HTR-8/SVneo (cell line): Measurements from ENCODE around the gene SLC12A1.

ENCODE experiments used
- DNase-seq: peaks from one replicate; pipeline ENCODE4 v3.0.0; 2011; ENCODE audit warnings: low spot score, mixed read lengths; ENCODE audit not compliant: insufficient read length
- FAIRE-seq: peaks from 2 replicates; lab custom pipeline; 2011; peaks lifted over from hg19 to GRCh38; lab: Jason Lieb, UNC

Gene SLC12A1

GRCh38 chr15:48239334-48239733, 33.2 kb downstream of the SLC12A1 start:
- FAIRE-seq (no peak), DNase-seq (no peak)

DNA sequence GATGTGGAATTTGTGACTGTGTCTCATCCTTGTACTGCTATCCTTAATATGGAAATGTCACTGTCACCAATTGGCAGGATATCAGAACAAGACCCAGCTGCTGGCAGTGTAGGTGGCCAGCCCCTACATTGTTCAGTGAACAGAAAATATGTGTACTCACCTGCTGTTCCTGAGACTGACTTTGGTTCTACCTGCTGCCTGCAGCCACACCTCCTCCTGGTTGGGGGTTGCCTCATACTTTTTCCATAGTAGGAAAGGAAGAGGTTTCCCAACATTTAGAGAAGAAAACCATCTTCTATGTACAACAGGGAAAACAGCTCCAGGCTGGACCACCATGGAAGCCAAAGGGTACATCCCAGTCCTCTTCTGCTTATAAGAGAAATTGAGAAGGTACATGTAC, 35.9 kb downstream of the SLC12A1 start:
- DNase-seq, result no peak
- FAIRE-seq, result no peak

GRCh38 chr15:48242535-48242934, 36.4 kb downstream of the SLC12A1 start:
- FAIRE-seq, result no peak
- no peak for DNase-seq

GRCh38 chr15:48244921-48245320, 38.8 kb downstream of the SLC12A1 start:
- DNase-seq (peak; percentile 4), FAIRE-seq (no peak)

DNA sequence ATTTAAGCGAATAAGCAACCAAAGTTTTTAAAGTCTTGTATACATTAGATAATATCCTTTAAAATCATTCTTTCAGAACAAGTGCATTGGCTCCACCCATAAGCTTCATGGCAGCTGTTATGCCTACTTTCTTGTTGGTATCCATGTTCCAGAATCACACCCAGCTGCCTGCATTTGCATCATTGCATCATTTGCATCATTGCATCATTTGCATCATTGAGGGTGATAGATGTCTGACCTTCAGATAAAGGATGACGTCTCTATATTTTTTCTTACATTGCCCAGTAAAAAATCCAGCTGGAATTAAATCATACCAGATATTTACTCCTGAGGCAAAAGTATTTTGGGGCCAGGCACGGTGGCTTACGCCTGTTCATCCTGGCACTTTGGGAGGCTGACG, 42.3 kb downstream of the SLC12A1 start:
- DNase-seq (no peak), FAIRE-seq (no peak)

DNA sequence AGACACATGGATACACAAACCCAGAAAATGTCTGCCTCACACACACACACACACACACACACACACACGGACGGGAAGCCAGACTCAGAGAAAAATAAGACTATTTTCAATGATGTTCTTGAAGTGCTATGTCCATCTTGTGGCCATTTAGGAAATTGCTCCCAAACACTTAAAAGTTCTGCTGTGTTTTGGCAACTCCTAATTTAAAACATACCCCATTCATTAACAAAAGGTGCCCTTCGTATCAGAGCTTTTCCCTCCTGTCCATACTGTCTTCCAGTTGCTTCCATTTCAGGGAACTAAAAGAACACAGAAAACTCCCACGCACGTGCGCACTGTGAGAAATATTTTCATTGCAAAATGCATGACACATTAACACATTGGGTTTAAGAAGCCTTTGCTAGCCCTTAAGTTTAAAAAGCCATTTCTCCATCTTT, 44.6 kb downstream of the SLC12A1 start:
- DNase-seq, result peak; percentile 29

GRCh38 chr15:48253172-48253571, 47.1 kb downstream of the SLC12A1 start:
- FAIRE-seq, result no peak
- DNase-seq, result no peak

More for the DNA sequence above, 44.6 kb downstream of the SLC12A1 start:
- no peak for FAIRE-seq

DNA sequence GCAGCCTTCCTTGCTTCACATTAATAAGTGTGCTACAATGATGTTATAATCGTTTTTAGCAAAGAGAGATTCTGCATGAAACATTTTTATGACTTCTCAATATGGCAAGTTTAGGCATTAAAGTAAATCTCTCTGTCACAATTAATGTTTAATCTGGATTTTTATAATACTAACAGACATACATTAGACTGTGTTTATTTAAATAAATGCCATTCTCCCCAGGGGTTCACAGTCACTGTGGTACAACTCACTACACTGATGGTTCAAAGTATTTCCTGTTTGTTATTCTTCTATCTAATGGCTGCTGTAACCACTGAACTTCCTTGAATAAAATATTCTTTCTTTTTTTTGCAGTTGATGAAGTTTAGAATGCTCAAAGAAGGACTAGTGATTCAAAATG, 59.0 kb downstream of the SLC12A1 start:
- no peak for DNase-seq
- FAIRE-seq, result no peak

DNA sequence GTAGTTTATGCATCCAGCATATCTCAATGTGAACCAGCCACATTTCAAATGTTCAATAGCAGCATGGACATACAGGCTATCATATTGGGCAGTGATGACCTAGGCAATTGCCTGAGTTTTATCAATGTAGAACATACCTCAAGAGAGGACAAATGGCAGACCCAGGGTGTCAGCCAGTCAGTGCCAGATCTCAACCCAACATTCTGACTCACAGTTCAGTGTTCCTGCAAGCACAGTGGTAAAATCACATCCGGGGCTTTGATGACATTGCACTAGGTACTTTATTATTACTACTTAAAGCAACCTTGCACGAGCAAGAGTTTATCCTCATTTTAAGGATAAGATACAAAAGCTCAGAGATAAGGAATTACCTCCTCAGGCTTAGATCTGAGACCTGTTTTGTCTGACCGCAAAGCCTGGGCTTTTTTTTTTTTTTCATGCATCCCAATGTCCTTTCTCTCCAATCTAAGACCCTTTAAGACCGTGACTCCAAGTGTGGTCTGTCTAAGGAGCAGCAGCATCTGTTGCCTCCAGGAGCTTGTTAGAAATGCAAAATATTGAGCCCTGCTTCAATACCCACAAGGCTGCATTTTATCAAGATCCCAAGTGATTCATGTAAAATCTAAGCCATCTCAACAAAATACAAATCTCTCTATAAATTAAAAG, 60.1 kb downstream of the SLC12A1 start:
- DNase-seq, result no peak
- no peak for FAIRE-seq

DNA sequence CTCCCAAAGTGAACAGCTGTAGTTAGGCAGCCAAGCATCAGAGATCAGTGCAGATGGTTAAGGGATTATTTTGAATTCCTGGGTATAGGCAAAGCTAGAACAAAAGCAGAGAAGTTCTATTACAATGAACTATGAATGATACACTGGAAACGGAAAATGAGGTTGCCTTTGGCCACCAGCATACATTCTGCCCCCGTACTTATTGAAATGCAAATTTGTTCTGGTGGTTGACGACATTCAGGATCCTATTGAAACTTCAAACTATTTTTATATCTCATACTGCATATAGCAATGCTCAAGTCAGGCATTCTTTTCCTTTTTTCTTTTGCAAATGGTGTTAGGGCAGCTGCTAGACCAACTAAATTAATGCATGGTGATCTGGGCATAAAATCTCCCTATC, 61.7 kb downstream of the SLC12A1 start:
- FAIRE-seq, result no peak

DNA sequence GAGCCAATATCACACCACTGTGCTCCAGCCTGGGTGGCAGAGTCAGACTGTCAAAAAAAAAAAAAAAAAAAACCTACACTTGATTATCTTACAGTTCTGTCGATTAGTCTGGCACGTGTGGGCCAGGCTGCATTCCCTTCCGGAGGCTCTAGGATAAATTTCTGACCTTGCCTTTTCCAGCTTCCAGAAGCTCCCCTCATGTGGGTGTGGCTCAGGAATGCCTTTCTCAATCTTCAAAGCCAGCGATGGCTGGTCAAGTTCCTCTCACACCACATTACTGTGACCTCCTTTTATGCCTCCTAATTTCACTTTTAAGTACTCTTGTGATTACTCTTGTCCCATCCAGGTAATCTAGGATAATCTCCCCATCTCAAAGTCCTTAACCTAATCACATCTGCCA, 66.9 kb downstream of the SLC12A1 start:
- FAIRE-seq, result no peak

More for the DNA sequence above, 61.7 kb downstream of the SLC12A1 start:
- DNase-seq, result no peak

DNA sequence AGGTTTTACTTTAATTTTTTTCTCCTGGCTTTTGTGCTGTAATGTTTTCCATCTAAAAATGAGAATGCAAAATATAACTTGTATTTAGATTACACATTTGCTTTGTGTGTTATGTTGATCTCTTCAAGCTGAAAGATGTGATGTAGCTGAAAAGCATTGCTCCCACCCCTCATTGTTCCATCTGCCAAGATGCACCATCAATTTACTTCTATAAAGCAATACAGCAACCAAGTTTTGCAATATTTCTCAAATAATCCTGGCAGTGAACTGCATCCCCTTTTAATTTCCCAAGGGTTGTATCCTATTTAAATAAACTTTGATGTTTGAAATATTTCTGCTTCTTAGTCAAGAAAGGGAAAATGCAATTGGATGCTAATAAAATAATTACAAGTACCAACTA, 72.6 kb downstream of the SLC12A1 start:
- no peak for DNase-seq

More for the DNA sequence above, 66.9 kb downstream of the SLC12A1 start:
- DNase-seq, result no peak

DNA sequence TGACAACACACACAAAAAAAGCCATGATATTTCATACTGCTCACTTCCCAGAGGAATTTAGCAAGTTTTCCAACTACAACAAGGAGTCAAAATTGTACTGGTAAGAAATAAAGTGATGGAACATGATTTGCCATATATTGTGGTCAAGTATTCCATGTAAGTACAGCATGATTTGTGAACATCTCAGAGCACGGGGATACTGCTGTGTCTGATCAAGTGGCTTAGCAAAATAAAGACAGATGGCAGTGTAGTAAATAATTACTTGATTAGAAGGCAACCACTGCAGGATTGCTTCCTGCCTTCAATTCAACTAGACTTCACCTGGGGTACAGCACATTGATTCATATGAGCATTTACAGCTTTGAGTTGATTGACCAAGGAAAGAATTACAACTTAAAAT, 73.5 kb downstream of the SLC12A1 start:
- FAIRE-seq (no peak), DNase-seq (no peak)

More for the DNA sequence above, 72.6 kb downstream of the SLC12A1 start:
- FAIRE-seq, result no peak

DNA sequence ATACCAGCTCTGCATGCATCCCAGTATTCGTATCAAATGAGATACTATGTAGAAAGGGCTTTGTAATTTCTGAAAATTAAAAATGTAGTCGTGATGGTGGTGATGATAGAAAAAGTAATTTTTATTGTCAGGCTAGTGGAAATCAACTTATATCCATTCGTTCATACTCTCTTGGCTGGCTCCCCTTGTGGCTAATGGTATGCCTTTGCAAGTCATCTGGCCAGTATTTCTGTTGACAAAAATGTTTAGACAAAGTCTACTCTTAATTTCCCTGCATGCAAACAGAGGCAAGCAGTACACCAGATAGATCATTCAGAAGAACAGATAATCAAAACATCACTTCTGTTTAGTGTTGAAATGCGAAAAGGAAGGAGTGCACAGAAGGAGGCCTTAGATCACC, 75.6 kb downstream of the SLC12A1 start:
- DNase-seq (no peak), FAIRE-seq (no peak)

GRCh38 chr15:48282216-48282615, 76.1 kb downstream of the SLC12A1 start:
- FAIRE-seq (no peak), DNase-seq (no peak)

DNA sequence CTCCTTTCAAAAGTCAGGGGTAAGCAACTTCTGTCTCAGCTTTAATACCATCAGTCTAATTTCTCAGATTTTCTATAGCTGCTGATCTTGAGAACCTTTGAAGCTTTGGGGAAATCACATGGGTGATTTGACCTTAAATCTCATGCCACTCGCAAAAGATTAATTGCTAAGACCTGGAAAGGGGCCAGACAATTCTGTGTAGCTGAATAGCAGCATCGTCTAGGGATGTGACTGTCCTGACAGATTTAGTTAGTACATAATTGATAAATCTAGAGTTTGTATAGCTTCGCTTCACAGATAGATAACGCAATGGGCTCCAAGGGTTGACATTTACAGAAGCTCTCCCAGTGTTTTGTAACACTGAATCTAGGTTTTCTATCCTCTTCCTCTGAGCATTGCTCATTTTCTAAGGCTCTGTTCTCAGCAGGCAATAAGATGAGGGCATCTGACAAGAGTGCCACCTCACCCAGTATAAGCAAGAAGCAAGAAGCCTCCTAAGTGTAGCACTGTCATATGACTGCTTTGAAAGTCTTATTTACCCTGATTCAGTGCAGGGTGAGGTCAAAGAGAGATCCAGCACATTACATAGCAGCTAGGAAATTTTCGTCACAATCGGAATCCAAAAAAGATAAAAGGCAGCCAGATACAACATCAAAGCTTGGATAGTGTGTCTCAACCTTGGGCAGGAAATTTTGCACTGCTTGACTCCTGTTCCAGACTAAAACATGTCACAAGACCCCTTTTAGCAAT, 77.5 kb downstream of the SLC12A1 start:
- DNase-seq (no peak), FAIRE-seq (no peak)

DNA sequence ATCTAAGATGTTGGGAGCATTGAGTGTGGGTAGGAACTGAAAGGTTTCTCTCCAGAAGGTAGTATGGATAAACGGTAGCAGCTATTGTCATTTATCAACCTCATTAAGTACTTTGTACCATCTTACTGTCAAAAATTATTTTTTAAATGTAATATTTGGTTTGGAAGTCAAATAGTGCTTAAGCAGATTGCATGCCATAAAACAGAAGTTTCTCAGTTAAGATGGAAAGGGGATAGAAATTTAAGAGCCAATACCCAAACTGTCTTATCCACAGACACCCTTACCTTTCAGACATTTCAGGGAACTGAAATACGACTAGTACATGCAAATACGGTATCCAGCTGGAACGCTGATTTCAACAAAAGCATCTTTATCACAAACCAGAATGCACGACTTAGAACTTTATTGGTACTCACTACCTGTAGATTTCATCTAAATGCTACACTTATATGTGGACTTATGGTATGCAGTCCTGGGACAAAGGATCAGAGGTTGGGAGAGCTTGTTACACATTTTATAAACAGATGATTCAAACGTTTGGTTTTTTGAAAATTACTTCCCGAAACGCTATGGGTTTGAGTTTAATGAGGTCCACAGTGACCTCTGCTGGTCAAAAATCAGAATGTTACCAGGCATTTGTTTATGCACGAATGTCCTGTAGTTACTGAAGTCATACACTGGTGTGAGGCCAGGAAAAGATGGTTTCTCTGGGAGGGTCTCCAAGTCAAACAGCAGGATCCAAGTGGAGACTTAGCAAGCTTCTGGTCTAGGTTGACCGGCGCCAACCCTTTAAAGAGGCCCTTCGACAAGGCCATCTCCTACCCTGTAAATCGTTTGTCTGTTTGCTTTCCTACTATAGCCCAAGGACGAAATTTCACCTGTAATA, 79.5 kb downstream of the SLC12A1 start:
- peak; percentile 56 for DNase-seq
- no peak for FAIRE-seq

- DNase-seq (no peak), FAIRE-seq (no peak)
Measured at GRCh38 chr15:48289628-48290027, 83.5 kb downstream of the SLC12A1 start.

- no peak for DNase-seq
- FAIRE-seq, result no peak
Measured at GRCh38 chr15:48292458-48292857, 86.4 kb downstream of the SLC12A1 start.

GRCh38 chr15:48297668-48298067, 91.6 kb downstream of the SLC12A1 start:
- no peak for DNase-seq
- no peak for FAIRE-seq

- FAIRE-seq, result no peak
- no peak for DNase-seq
Measured at GRCh38 chr15:48298914-48299313, 92.8 kb downstream of the SLC12A1 start.
